ENCODE results near the gene CNTN4.

Gene CNTN4

GRCh38 chr3:2823437-2824211 lies 725.0 kb downstream of the CNTN4 start:
- no peak for DNase-seq

GRCh38 chr3:2826036-2826435 lies 727.4 kb downstream of the CNTN4 start:
- DNase-seq, result no peak

GRCh38 chr3:2826453-2826852 lies 727.8 kb downstream of the CNTN4 start:
- DNase-seq, result no peak

GRCh38 chr3:2837239-2837638 lies 738.6 kb downstream of the CNTN4 start:
- DNase-seq, result no peak

- no peak for DNase-seq
Observed at GRCh38 chr3:2837910-2838309, 739.2 kb downstream of the CNTN4 start.

GRCh38 chr3:2838546-2839157 lies 740.0 kb downstream of the CNTN4 start:
- DNase-seq, result no peak

- no peak for DNase-seq
Observed at GRCh38 chr3:2839876-2840275, 741.2 kb downstream of the CNTN4 start.

- no peak for DNase-seq
Observed at GRCh38 chr3:2847062-2847841, 748.6 kb downstream of the CNTN4 start.

GRCh38 chr3:2849092-2849491 lies 750.4 kb downstream of the CNTN4 start:
- DNase-seq, result no peak

GRCh38 chr3:2850701-2851100 lies 752.0 kb downstream of the CNTN4 start:
- no peak for DNase-seq

- DNase-seq, result no peak
Observed at GRCh38 chr3:2851361-2851760, 752.7 kb downstream of the CNTN4 start.

GRCh38 chr3:2851835-2852234 lies 753.2 kb downstream of the CNTN4 start:
- no peak for DNase-seq

- no peak for DNase-seq
Observed at GRCh38 chr3:2853651-2854050, 755.0 kb downstream of the CNTN4 start.

- no peak for DNase-seq
Observed at GRCh38 chr3:2856138-2857133, 757.8 kb downstream of the CNTN4 start.

GRCh38 chr3:2860626-2861025 lies 762.0 kb downstream of the CNTN4 start:
- DNase-seq, result no peak

GRCh38 chr3:2861120-2861519 lies 762.5 kb downstream of the CNTN4 start:
- DNase-seq, result no peak

- no peak for DNase-seq
Observed at GRCh38 chr3:2861920-2862319, 763.3 kb downstream of the CNTN4 start.

GRCh38 chr3:2862366-2862765 lies 763.7 kb downstream of the CNTN4 start:
- no peak for DNase-seq

- DNase-seq, result no peak
Observed at GRCh38 chr3:2863127-2863526, 764.5 kb downstream of the CNTN4 start.

GRCh38 chr3:2869905-2870304 lies 771.2 kb downstream of the CNTN4 start:
- DNase-seq, result no peak

GRCh38 chr3:2870724-2871333 lies 772.2 kb downstream of the CNTN4 start:
- DNase-seq, result no peak

GRCh38 chr3:2872884-2873283 lies 774.2 kb downstream of the CNTN4 start:
- no peak for DNase-seq

Measured in NCI-H1694 (cell line).